ENCODE measurements around the gene TRRAP. TPM values are rescaled to one million over a fixed set of nuclear protein-coding genes. Genes with fewer than 3 reads are reported as not detected.

TRRAP gene
- total and polyA plus RNA-seq, 2 of the 8 experiments (the other 6 are each of a cell fraction or from before 2014, with no cell fraction given): 21.7 to 48.6 TPM

GRCh38 chr7:98868450-98868849 is 9.9 kb upstream of the TRRAP start (continued):
- TF ChIP-seq, protein P1, sequence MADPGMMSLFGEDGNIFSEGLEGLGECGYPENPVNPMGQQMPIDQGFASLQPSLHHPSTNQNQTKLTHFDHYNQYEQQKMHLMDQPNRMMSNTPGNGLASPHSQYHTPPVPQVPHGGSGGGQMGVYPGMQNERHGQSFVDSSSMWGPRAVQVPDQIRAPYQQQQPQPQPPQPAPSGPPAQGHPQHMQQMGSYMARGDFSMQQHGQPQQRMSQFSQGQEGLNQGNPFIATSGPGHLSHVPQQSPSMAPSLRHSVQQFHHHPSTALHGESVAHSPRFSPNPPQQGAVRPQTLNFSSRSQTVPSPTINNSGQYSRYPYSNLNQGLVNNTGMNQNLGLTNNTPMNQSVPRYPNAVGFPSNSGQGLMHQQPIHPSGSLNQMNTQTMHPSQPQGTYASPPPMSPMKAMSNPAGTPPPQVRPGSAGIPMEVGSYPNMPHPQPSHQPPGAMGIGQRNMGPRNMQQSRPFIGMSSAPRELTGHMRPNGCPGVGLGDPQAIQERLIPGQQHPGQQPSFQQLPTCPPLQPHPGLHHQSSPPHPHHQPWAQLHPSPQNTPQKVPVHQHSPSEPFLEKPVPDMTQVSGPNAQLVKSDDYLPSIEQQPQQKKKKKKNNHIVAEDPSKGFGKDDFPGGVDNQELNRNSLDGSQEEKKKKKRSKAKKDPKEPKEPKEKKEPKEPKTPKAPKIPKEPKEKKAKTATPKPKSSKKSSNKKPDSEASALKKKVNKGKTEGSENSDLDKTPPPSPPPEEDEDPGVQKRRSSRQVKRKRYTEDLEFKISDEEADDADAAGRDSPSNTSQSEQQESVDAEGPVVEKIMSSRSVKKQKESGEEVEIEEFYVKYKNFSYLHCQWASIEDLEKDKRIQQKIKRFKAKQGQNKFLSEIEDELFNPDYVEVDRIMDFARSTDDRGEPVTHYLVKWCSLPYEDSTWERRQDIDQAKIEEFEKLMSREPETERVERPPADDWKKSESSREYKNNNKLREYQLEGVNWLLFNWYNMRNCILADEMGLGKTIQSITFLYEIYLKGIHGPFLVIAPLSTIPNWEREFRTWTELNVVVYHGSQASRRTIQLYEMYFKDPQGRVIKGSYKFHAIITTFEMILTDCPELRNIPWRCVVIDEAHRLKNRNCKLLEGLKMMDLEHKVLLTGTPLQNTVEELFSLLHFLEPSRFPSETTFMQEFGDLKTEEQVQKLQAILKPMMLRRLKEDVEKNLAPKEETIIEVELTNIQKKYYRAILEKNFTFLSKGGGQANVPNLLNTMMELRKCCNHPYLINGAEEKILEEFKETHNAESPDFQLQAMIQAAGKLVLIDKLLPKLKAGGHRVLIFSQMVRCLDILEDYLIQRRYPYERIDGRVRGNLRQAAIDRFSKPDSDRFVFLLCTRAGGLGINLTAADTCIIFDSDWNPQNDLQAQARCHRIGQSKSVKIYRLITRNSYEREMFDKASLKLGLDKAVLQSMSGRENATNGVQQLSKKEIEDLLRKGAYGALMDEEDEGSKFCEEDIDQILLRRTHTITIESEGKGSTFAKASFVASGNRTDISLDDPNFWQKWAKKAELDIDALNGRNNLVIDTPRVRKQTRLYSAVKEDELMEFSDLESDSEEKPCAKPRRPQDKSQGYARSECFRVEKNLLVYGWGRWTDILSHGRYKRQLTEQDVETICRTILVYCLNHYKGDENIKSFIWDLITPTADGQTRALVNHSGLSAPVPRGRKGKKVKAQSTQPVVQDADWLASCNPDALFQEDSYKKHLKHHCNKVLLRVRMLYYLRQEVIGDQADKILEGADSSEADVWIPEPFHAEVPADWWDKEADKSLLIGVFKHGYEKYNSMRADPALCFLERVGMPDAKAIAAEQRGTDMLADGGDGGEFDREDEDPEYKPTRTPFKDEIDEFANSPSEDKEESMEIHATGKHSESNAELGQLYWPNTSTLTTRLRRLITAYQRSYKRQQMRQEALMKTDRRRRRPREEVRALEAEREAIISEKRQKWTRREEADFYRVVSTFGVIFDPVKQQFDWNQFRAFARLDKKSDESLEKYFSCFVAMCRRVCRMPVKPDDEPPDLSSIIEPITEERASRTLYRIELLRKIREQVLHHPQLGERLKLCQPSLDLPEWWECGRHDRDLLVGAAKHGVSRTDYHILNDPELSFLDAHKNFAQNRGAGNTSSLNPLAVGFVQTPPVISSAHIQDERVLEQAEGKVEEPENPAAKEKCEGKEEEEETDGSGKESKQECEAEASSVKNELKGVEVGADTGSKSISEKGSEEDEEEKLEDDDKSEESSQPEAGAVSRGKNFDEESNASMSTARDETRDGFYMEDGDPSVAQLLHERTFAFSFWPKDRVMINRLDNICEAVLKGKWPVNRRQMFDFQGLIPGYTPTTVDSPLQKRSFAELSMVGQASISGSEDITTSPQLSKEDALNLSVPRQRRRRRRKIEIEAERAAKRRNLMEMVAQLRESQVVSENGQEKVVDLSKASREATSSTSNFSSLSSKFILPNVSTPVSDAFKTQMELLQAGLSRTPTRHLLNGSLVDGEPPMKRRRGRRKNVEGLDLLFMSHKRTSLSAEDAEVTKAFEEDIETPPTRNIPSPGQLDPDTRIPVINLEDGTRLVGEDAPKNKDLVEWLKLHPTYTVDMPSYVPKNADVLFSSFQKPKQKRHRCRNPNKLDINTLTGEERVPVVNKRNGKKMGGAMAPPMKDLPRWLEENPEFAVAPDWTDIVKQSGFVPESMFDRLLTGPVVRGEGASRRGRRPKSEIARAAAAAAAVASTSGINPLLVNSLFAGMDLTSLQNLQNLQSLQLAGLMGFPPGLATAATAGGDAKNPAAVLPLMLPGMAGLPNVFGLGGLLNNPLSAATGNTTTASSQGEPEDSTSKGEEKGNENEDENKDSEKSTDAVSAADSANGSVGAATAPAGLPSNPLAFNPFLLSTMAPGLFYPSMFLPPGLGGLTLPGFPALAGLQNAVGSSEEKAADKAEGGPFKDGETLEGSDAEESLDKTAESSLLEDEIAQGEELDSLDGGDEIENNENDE (IDR thresholded peaks at IDR 0.05; ENCODE audit: insufficient replicate concordance, low read length): no peak
- no peak for TF ChIP-seq SP2 (IDR thresholded peaks at IDR 0.05; ENCODE audit: low read length)
- TF ChIP-seq TBP (IDR thresholded peaks at IDR 0.05; ENCODE audit: low read depth, low read length): no peak
- no peak for TF ChIP-seq CBX8 (IDR thresholded peaks at IDR 0.05; ENCODE audit: borderline replicate concordance, low read depth, low read length)
- TF ChIP-seq POLR2AphosphoS5 (IDR thresholded peaks at IDR 0.05; ENCODE audit: low read depth, low read length): no peak

Measured in H1 (cell line).